ENCODE data around the gene ABI3. TPM values are rescaled to one million over a fixed set of nuclear protein-coding genes. Genes with fewer than 3 reads are reported as not detected.

Gene ABI3
- total and polyA plus RNA-seq, 9 of the 15 experiments (the other 6 are each of a cell fraction or from before 2014, with no cell fraction given), result not detected

- FAIRE-seq (no peak), ATAC-seq (no peak), DNase-seq (ENCODE audit: extremely low read depth in 1 of 4, low spot score in 3 of 4) (peak in 2 of 4 experiments; percentile 24 to 30)
- Histone ChIP-seq H3K27me3 (ENCODE audit: control insufficient read depth in 2 of 2, insufficient read depth in 2 of 2, low read length in 2 of 2) (peaks cover 1 to 56% of the 10 kb centered on the region in 2 experiments; a peak in 3 of 5 replicates), H3K36me3 (ENCODE audit: control insufficient read depth, insufficient read depth, low read length) (no peaks in the 10 kb centered on the region), H3K27ac (ENCODE audit: extremely low read depth, low read depth, low read length) (no peak overlapping the region), H3K4me1 (replicated peaks in 1 of 2; ENCODE audit: control insufficient read depth in 2 of 2, insufficient read depth in 2 of 2, low read length in 2 of 2) (peaks cover 6 to 37% of the 10 kb centered on the region in 2 experiments; a peak in 4 of 5 replicates), H3K4me3 (no peak overlapping the region), H3K4me2 (ENCODE audit: insufficient read depth, low read length) (no peak overlapping the region), H2AFZ (ENCODE audit: low read depth, low read length) (no peak overlapping the region), H3K9ac (ENCODE audit: insufficient read depth in 1 of 2, low read depth in 2 of 2, low read length in 2 of 2) (no peak overlapping the region), H3K9me3 (replicated peaks; ENCODE audit: control insufficient read depth, insufficient read depth, low read depth, low read length) (no peaks in the 10 kb centered on the region), H4K20me1 (replicated peaks; ENCODE audit: control insufficient read depth, insufficient read depth, low read length) (no peaks in the 10 kb centered on the region), H3K79me2 (ENCODE audit: control insufficient read depth, insufficient read depth, low read length) (no peaks in the 10 kb centered on the region), H3K9me1 (ENCODE audit: control insufficient read depth, insufficient read depth, low read length) (no peaks in the 10 kb centered on the region)
- CTCF ChIA-PET (ENCODE audit: low intra/inter-chr PET ratio), result interaction anchor here (0.6 kb wide), 1 partner anchor 95 kb away, joined by 5 read pairs; no protein-coding TSS in a partner anchor
- intact Hi-C loops (cut with micrococcal nuclease) (loop anchor here (5.0 kb wide), 1 partner anchor 72 kb away; no protein-coding TSS in a partner anchor), in situ Hi-C loops (cut with MboI) (no loop called here)
- no TSS peak for BruUV-seq (replicated peaks)
- POLR2A ChIA-PET, result interaction anchor here (0.7 kb wide), 1 partner anchor 488 kb away, joined by 3 read pairs; the partner anchor contains the start of gene SLC35B1
- WGBS (ENCODE audit: insufficient coverage, low coverage, missing lambda C conversion rate), result 7% methylated on average over 8 of the region's 15 CpGs
- TF ChIP-seq, protein P1, sequence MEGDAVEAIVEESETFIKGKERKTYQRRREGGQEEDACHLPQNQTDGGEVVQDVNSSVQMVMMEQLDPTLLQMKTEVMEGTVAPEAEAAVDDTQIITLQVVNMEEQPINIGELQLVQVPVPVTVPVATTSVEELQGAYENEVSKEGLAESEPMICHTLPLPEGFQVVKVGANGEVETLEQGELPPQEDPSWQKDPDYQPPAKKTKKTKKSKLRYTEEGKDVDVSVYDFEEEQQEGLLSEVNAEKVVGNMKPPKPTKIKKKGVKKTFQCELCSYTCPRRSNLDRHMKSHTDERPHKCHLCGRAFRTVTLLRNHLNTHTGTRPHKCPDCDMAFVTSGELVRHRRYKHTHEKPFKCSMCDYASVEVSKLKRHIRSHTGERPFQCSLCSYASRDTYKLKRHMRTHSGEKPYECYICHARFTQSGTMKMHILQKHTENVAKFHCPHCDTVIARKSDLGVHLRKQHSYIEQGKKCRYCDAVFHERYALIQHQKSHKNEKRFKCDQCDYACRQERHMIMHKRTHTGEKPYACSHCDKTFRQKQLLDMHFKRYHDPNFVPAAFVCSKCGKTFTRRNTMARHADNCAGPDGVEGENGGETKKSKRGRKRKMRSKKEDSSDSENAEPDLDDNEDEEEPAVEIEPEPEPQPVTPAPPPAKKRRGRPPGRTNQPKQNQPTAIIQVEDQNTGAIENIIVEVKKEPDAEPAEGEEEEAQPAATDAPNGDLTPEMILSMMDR (IDR thresholded peaks at IDR 0.05 in 2 of 3, conservative IDR thresholded peaks at IDR 0.05 in 1 of 3; ENCODE audit: insufficient read depth in 2 of 3, low read depth in 1 of 3, low read length in 3 of 3), result no peak
- TF ChIP-seq PATZ1 (CRISPR knock-in tag; IDR thresholded peaks at IDR 0.05; ENCODE audit: borderline replicate concordance) (no peak), ELF1 (tag; IDR thresholded peaks at IDR 0.05) (no peak), GATAD2A (IDR thresholded peaks at IDR 0.05) (no peak), CBX3 (IDR thresholded peaks at IDR 0.05; ENCODE audit: borderline replicate concordance in 1 of 2, low read length in 2 of 2) (no peak), TEAD4 (IDR thresholded peaks at IDR 0.05; ENCODE audit: low read length) (no peak), TEAD4 (CRISPR knock-in tag; IDR thresholded peaks at IDR 0.05; ENCODE audit: borderline replicate concordance) (no peak), PHF20 (IDR thresholded peaks at IDR 0.05; ENCODE audit: partially characterized antibody) (no peak), POLR3A (IDR thresholded peaks at IDR 0.05; ENCODE audit: borderline replicate concordance, extremely low read depth, insufficient read depth, insufficient read length) (no peak), ARID2 (IDR thresholded peaks at IDR 0.05) (no peak)
- TF ChIP-seq, protein P2, sequence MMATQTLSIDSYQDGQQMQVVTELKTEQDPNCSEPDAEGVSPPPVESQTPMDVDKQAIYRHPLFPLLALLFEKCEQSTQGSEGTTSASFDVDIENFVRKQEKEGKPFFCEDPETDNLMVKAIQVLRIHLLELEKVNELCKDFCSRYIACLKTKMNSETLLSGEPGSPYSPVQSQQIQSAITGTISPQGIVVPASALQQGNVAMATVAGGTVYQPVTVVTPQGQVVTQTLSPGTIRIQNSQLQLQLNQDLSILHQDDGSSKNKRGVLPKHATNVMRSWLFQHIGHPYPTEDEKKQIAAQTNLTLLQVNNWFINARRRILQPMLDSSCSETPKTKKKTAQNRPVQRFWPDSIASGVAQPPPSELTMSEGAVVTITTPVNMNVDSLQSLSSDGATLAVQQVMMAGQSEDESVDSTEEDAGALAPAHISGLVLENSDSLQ (IDR thresholded peaks at IDR 0.05), result no peak
- TF ChIP-seq, protein P3, sequence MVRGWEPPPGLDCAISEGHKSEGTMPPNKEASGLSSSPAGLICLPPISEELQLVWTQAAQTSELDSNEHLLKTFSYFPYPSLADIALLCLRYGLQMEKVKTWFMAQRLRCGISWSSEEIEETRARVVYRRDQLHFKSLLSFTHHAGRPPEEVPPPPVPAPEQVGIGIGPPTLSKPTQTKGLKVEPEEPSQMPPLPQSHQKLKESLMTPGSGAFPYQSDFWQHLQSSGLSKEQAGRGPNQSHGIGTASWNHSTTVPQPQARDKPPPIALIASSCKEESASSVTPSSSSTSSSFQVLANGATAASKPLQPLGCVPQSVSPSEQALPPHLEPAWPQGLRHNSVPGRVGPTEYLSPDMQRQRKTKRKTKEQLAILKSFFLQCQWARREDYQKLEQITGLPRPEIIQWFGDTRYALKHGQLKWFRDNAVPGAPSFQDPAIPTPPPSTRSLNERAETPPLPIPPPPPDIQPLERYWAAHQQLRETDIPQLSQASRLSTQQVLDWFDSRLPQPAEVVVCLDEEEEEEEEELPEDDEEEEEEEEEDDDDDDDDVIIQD (CRISPR knock-in tag; IDR thresholded peaks at IDR 0.05), result no peak
- TF ChIP-seq, protein P4, sequence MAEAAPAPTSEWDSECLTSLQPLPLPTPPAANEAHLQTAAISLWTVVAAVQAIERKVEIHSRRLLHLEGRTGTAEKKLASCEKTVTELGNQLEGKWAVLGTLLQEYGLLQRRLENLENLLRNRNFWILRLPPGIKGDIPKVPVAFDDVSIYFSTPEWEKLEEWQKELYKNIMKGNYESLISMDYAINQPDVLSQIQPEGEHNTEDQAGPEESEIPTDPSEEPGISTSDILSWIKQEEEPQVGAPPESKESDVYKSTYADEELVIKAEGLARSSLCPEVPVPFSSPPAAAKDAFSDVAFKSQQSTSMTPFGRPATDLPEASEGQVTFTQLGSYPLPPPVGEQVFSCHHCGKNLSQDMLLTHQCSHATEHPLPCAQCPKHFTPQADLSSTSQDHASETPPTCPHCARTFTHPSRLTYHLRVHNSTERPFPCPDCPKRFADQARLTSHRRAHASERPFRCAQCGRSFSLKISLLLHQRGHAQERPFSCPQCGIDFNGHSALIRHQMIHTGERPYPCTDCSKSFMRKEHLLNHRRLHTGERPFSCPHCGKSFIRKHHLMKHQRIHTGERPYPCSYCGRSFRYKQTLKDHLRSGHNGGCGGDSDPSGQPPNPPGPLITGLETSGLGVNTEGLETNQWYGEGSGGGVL (CRISPR knock-in tag; IDR thresholded peaks at IDR 0.05), result no peak
These were observed 9.5 kb downstream of the ABI3 start for GRCh38 chr17:49219987-49220386.

Measured in K562 (cell line).